Stimulated activated naive CD8-positive, alpha-beta T cell treated with anti-CD3 and anti-CD28 coated beads, Interleukin-15, Interleukin-2, amounts not matched to agents 100 ng/mL and 50 ng/mL, for 24 hours (primary cell): ENCODE measurements around the gene RSPH1.

Source experiments
- H3K27ac Mint-ChIP-seq: one replicate; pipeline ENCODE4 v1.8.0; 2021; ENCODE audit warnings: mild to moderate bottlenecking, mixed read lengths
- H3K27me3 Mint-ChIP-seq: one replicate; pipeline ENCODE4 v1.8.0; 2021; ENCODE audit warnings: mixed read lengths
- H3K36me3 Mint-ChIP-seq: one replicate; pipeline ENCODE4 v1.8.0; 2021; ENCODE audit warnings: low read depth, mixed read lengths
- H3K4me1 Mint-ChIP-seq: one replicate; pipeline ENCODE4 v1.8.0; 2021; ENCODE audit warnings: low read depth, mixed read lengths
- H3K4me3 Mint-ChIP-seq: one replicate; pipeline ENCODE4 v1.8.0; 2021; ENCODE audit warnings: mild to moderate bottlenecking, mixed read lengths
- H3K9me3 Mint-ChIP-seq: one replicate; pipeline ENCODE4 v1.8.0; 2021; ENCODE audit warnings: mixed read lengths

Gene RSPH1

DNA sequence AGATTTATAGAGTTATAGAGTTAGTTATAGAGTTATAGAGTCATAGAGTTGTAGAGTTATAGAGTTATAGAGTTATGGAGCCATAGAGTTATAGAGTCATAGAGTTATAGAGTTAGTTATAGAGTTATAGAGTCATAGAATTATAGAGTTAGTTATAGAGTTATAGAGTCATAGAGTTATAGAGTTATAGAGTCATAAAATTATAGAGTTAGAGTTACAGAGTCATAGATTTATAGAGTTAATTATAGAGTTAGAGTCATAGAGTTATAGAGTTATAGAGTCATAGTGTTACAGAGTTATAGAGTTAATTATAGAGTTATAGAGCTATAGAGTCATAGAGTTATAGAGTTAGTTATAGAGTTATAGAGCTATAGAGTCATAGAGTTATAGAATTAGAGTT, 60.2 kb downstream of the RSPH1 start:
- peaks cover 95% of the 10 kb centered on the region for H3K36me3 Mint-ChIP-seq
- H3K27me3 Mint-ChIP-seq = peaks cover 3% of the 10 kb centered on the region
- H3K27ac Mint-ChIP-seq = no peak overlapping the region

GRCh38 chr21:42435401-42435800, 60.6 kb downstream of the RSPH1 start:
- Mint-ChIP-seq H3K4me3 (no peak overlapping the region), H3K27me3 (peaks cover 3% of the 10 kb centered on the region), H3K27ac (no peak overlapping the region), H3K4me1 (peaks cover 79% of the 10 kb centered on the region), H3K36me3 (peaks cover 91% of the 10 kb centered on the region), H3K9me3 (peaks cover 18% of the 10 kb centered on the region)

More for the DNA sequence above, 60.2 kb downstream of the RSPH1 start:
- H3K9me3 Mint-ChIP-seq = peaks cover 18% of the 10 kb centered on the region
- no peak overlapping the region for H3K4me3 Mint-ChIP-seq
- H3K4me1 Mint-ChIP-seq = peaks cover 83% of the 10 kb centered on the region

DNA sequence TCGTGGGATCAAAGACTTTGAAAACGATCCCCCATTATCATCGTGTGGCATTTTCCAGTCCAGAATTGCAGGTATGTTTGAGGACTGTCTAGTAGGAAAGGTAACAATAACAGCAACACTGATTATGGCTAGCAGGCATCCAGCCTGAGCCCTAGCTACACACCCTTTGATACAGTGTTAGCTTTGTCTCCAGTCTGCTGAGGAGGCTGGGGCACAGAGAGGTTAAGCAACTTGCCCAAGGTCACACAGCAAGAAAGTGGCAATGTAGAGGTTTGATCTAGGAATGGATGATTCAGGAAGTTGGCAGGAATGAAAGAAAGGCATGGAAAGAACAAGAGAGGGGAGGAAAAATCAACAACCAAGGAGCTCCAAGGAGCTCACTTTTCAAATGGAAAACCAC, 61.1 kb downstream of the RSPH1 start:
- Mint-ChIP-seq H3K4me1 (peaks cover 73% of the 10 kb centered on the region), H3K4me3 (no peak overlapping the region), H3K9me3 (peaks cover 16% of the 10 kb centered on the region)

DNA sequence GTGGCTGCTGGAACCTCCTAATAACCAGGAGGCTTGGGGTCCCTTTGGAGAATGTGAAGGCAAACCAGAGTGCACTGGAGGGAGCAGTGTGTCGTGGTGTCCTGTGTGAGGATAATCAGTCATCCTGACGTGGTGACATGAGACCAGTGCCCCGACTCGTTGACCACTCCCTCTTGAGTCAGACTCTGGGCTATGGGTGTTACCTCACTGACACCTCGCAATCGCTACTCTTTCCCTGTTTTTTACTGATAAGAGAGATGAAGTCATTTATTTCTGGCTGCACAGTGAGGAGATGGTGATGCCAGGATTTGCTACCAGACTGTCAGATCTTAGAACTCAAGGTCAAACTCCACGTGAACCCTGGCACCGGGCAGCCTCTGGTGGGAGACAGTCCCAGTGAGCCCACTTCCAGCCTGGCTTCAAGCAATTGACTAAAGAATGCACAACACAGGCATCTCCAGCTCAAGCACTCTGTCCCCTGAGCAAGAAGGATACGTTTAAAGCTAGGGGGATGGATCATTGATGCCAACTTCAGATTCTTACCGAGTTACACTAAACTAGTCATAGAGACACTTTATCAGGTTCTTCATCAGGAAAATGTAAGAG, 62.0 kb downstream of the RSPH1 start:
- H3K27ac Mint-ChIP-seq = no peak overlapping the region
- H3K36me3 Mint-ChIP-seq = peaks cover 80% of the 10 kb centered on the region

More for the DNA sequence above, 61.1 kb downstream of the RSPH1 start:
- Mint-ChIP-seq H3K36me3 (peaks cover 86% of the 10 kb centered on the region), H3K27ac (no peak overlapping the region), H3K27me3 (peaks cover 2% of the 10 kb centered on the region)

DNA sequence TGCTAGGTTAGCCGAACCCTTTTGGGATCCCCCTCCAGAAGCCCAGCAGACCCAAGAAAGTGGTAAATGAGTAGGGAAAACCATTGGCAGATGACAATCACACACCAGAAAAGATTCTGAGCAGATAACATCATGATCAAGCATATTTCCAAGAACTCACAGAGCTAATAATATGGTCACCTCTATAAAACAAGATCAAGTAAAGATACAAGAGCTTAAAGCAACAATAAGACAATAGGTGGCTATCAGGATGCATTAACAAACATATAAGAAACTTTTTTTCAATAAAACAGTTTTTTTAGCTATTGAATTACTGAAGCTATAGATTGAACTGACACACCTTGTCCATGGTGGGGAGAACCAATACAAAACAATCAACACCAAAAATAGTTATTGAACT, 63.3 kb downstream of the RSPH1 start:
- Mint-ChIP-seq H3K36me3 (peaks cover 79% of the 10 kb centered on the region), H3K27me3 (no peaks in the 10 kb centered on the region), H3K27ac (peak overlapping the region; percentile 49), H3K9me3 (peaks cover 13% of the 10 kb centered on the region), H3K4me1 (peaks cover 53% of the 10 kb centered on the region), H3K4me3 (no peak overlapping the region)

More for the DNA sequence above, 62.0 kb downstream of the RSPH1 start:
- Mint-ChIP-seq H3K4me3 (no peak overlapping the region), H3K4me1 (peaks cover 65% of the 10 kb centered on the region), H3K27me3 (no peaks in the 10 kb centered on the region), H3K9me3 (peaks cover 13% of the 10 kb centered on the region)

DNA sequence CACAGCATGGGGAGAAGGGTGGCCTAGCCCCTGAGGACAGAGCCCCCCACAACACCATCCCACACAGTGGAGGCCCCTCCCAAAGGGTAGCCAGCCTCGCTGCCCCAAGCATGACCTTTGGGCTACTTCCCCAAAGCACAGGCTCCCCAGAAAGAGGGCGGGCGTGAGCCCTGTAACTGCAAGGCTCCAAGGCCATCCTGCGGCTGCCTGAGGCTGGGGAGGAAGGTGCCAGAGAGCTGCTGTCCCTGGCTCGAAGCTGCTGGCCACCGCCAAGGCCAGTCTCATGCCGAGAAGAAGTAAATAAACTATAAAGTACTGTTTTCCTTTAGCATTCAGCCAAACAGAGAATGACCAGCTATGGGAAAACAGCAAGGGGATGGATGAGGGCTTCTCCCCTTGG, 64.8 kb downstream of the RSPH1 start:
- Mint-ChIP-seq H3K4me3 (no peak overlapping the region), H3K36me3 (peaks cover 79% of the 10 kb centered on the region), H3K9me3 (peaks cover 13% of the 10 kb centered on the region), H3K4me1 (peaks cover 54% of the 10 kb centered on the region), H3K27me3 (no peaks in the 10 kb centered on the region), H3K27ac (no peak overlapping the region)

- peaks cover 13% of the 10 kb centered on the region for H3K9me3 Mint-ChIP-seq
- peaks cover 79% of the 10 kb centered on the region for H3K36me3 Mint-ChIP-seq
- no peak overlapping the region for H3K27ac Mint-ChIP-seq
- H3K4me1 Mint-ChIP-seq = peaks cover 56% of the 10 kb centered on the region
- no peaks in the 10 kb centered on the region for H3K27me3 Mint-ChIP-seq
- no peak overlapping the region for H3K4me3 Mint-ChIP-seq
These were observed 65.5 kb downstream of the RSPH1 start for GRCh38 chr21:42430521-42430920.

GRCh38 chr21:42429856-42430255, 66.2 kb downstream of the RSPH1 start:
- H3K36me3 Mint-ChIP-seq = peaks cover 79% of the 10 kb centered on the region
- peaks cover 11% of the 10 kb centered on the region for H3K9me3 Mint-ChIP-seq
- no peaks in the 10 kb centered on the region for H3K27me3 Mint-ChIP-seq
- no peak overlapping the region for H3K4me3 Mint-ChIP-seq
- no peak overlapping the region for H3K27ac Mint-ChIP-seq
- peaks cover 56% of the 10 kb centered on the region for H3K4me1 Mint-ChIP-seq

DNA sequence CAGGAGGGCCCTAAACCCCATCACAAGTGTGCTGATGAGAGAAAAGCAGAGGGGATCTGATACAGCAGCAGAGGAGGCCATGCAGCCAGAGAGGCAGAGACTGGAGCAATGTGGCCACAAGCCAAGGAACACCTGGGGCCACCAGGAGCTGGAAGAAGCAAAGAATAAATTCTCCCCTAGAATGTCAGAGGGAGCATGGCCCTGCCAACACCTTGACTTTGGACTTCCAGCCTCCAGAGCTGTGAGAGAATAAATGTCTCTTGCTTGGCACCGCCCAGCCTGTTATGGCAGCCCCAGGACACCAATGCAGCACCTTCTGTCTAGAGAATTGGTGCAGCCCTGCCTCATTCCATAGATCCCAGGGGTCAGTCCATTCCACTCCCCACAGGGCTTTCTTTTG, 67.0 kb downstream of the RSPH1 start:
- no peaks in the 10 kb centered on the region for H3K27me3 Mint-ChIP-seq
- H3K4me1 Mint-ChIP-seq = peaks cover 56% of the 10 kb centered on the region
- H3K4me3 Mint-ChIP-seq = no peak overlapping the region
- no peak overlapping the region for H3K27ac Mint-ChIP-seq
- peaks cover 75% of the 10 kb centered on the region for H3K36me3 Mint-ChIP-seq
- H3K9me3 Mint-ChIP-seq = peaks cover 8% of the 10 kb centered on the region

GRCh38 chr21:42427809-42428419, 68.1 kb downstream of the RSPH1 start:
- H3K27ac Mint-ChIP-seq = no peak overlapping the region
- peaks cover 8% of the 10 kb centered on the region for H3K9me3 Mint-ChIP-seq
- H3K4me3 Mint-ChIP-seq = no peak overlapping the region
- peaks cover 76% of the 10 kb centered on the region for H3K36me3 Mint-ChIP-seq
- no peaks in the 10 kb centered on the region for H3K27me3 Mint-ChIP-seq
- peaks cover 58% of the 10 kb centered on the region for H3K4me1 Mint-ChIP-seq

DNA sequence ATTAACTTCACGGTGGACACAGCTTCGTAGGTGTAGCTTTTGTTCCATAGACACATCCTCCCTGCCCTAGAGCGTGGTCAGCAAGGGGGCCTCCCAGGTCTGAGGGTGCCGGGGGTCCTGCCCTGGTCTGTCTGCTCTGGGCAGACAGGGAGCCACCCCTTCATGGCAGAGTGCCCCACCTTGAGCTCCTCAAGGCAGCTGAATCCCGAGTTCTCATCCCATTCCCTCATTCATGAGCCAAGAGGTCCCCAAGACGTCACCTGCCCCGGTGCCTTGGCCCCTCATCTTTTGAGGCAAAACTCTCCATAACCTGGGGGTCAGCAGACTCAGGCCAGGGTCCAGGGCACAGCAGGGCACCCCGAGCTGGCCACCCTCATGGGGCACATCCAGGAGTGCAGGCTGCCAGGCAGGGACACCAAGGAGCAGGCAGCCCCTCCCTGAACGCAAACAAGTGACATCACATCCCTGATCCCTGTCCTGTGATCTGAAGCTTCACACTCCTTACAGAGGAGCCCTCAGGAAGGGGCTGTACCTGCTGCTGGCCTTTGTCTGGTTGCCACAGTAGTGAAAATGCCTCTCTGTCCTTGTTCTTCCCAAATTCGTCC, 69.0 kb downstream of the RSPH1 start:
- H3K27ac Mint-ChIP-seq = peak overlapping the region; percentile 61
- peaks cover 74% of the 10 kb centered on the region for H3K36me3 Mint-ChIP-seq
- no peaks in the 10 kb centered on the region for H3K9me3 Mint-ChIP-seq
- no peak overlapping the region for H3K4me3 Mint-ChIP-seq
- H3K4me1 Mint-ChIP-seq = peaks cover 59% of the 10 kb centered on the region
- H3K27me3 Mint-ChIP-seq = no peaks in the 10 kb centered on the region

DNA sequence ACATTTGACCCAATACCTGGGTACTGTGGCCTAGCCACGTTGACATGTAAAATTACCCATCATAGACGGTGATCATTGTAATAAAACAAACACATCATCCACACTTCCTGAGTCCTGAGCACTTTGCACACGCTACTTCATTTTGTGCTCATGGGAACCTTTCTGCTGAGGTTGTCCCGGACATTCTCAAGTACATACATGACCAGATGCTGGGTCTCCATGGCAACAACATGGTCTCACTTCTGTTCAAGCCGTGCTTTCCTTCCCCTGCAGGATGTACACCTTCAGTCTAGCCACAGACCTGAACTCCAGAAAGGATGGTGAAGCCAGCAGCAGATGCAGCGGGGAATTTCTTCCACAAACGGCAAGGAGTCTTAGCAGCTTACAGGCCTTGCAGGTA, 69.6 kb downstream of the RSPH1 start:
- Mint-ChIP-seq H3K4me1 (peaks cover 64% of the 10 kb centered on the region), H3K36me3 (peaks cover 74% of the 10 kb centered on the region)

DNA sequence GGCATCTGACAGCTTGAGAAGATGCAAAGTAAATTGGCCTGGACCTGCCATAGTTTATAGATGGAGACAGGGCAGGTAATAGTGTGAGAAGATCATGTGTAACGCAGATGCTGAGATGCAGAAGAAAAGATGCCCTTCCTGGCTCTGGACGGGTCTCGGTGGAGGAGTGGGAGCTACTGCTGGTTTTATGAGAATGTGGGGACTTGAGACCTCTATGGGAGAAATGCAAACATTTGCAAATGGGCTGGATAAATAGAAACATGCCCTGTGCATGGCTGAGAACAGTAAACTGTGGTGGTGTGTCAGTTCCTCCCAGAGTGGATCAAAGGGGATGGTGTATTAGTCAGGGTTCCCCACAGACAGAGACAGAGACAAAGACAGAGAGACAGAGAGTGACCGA, 70.4 kb downstream of the RSPH1 start:
- H3K36me3 Mint-ChIP-seq = peaks cover 76% of the 10 kb centered on the region
- peaks cover 70% of the 10 kb centered on the region for H3K4me1 Mint-ChIP-seq
- H3K9me3 Mint-ChIP-seq = no peaks in the 10 kb centered on the region
- no peaks in the 10 kb centered on the region for H3K27me3 Mint-ChIP-seq
- H3K4me3 Mint-ChIP-seq = peak overlapping the region; percentile 73
- peak overlapping the region; percentile 87 for H3K27ac Mint-ChIP-seq

More for the DNA sequence above, 69.6 kb downstream of the RSPH1 start:
- no peaks in the 10 kb centered on the region for H3K27me3 Mint-ChIP-seq
- H3K4me3 Mint-ChIP-seq = peak overlapping the region; percentile 73
- H3K9me3 Mint-ChIP-seq = no peaks in the 10 kb centered on the region
- peak overlapping the region; percentile 87 for H3K27ac Mint-ChIP-seq

- Mint-ChIP-seq H3K4me3 (peak overlapping the region; percentile 73), H3K4me1 (peaks cover 75% of the 10 kb centered on the region), H3K36me3 (peaks cover 82% of the 10 kb centered on the region), H3K27ac (peak overlapping the region; percentile 87), H3K27me3 (no peaks in the 10 kb centered on the region), H3K9me3 (no peaks in the 10 kb centered on the region)
These were observed 71.0 kb downstream of the RSPH1 start for GRCh38 chr21:42424914-42425541.

- Mint-ChIP-seq H3K4me1 (peaks cover 89% of the 10 kb centered on the region), H3K9me3 (peaks cover 10% of the 10 kb centered on the region), H3K27ac (peak overlapping the region; percentile 87), H3K4me3 (peak overlapping the region; percentile 73), H3K36me3 (peaks cover 89% of the 10 kb centered on the region), H3K27me3 (no peaks in the 10 kb centered on the region)
These were observed 72.3 kb downstream of the RSPH1 start for GRCh38 chr21:42423685-42424084.
